HEK293 (cell line): ENCODE measurements around the gene AZIN2.

Experiments
- CTCF ChIP-seq: fragments of 450-650 bp; formaldehyde crosslinking; IDR thresholded peaks from 2 replicates; pipeline ENCODE4 v1.5.1; 2016; ENCODE audit warnings: missing biosample characterization, missing genetic modification characterization
- KLF8 ChIP-seq: fragments of 450-650 bp; formaldehyde crosslinking; IDR thresholded peaks from 2 replicates; pipeline ENCODE4 v1.5.1; 2016; ENCODE audit warnings: missing biosample characterization, missing genetic modification characterization
- PRDM4 ChIP-seq: fragments of 450-650 bp; formaldehyde crosslinking; IDR thresholded peaks from 2 replicates; pipeline ENCODE4 v1.5.1; 2017; ENCODE audit warnings: missing biosample characterization, missing genetic modification characterization
- TRIM28 ChIP-seq: IDR thresholded peaks from 2 replicates; pipeline ENCODE4 v1.6.1; 2011; ENCODE audit warnings: low read length, control low read depth, borderline replicate concordance
- ZNF324 ChIP-seq: fragments of 450-650 bp; formaldehyde crosslinking; IDR thresholded peaks from 2 replicates; pipeline ENCODE4 v1.5.1; 2016; ENCODE audit warnings: missing biosample characterization, missing genetic modification characterization

- no peak for TF ChIP-seq PRDM4 (tag by site-specific recombination)
- no peak for TF ChIP-seq TRIM28
- no peak for TF ChIP-seq ZNF324 (tag by site-specific recombination)
- TF ChIP-seq CTCF (tag by site-specific recombination) = no peak
- no peak for TF ChIP-seq KLF8
Measured at GRCh38 chr1:33143176-33143575, 62.2 kb downstream of the AZIN2 start.
